AG04449 (cell line): Measurements from ENCODE around the gene SMG9.

ENCODE experiments used
- CTCF ChIA-PET: fragments of 350-600 bp; formaldehyde crosslinking; extraction: SDS; loops from one replicate; lab custom pipeline; 2021; ENCODE audit warnings: antibody characterized with exemption; lab: Yijun Ruan, JAX
- POLR2A ChIA-PET: fragments of 400-600, 350-600 bp; formaldehyde crosslinking; extraction: SDS; loops from one replicate; lab custom pipeline; 2020; ENCODE audit warnings: antibody characterized with exemption, inconsistent platforms; lab: Yijun Ruan, JAX
- DNase-seq: peaks from one replicate; pipeline ENCODE4 v3.0.0-alpha.2; 2010; ENCODE audit warnings: low read depth, low spot score
- H3K4me3 ChIP-seq: 2 replicates; pipeline ENCODE4 v1.5.1; 2011; ENCODE audit warnings: low read depth, mild to moderate bottlenecking, control low read depth, low read length
- CTCF ChIP-seq: IDR thresholded peaks from one replicate; pipeline ENCODE4 v1.5.1; 2011; ENCODE audit warnings: mild to moderate bottlenecking, moderate library complexity, low read length, control low read depth, inconsistent platforms; ENCODE audit not compliant: insufficient read depth; ENCODE audit errors: missing control alignments

The SMG9 gene

GRCh38 chr19:43781630-43782310 lies 27.0 kb upstream of the SMG9 start:
- no peak overlapping the region for H3K4me3 ChIP-seq
- DNase-seq = no peak
- ChIA-PET POLR2A (interaction anchor here (0.6 to 0.7 kb wide), 2 partner anchors 17 to 95 kb away, joined by 3 to 4 read pairs; no protein-coding TSS in a partner anchor), CTCF (interaction anchor here (1.0 to 8.0 kb wide), 3 partner anchors 15 to 37 kb away, joined by 4 to 92 read pairs (median 6); no protein-coding TSS in a partner anchor)
- no peak for TF ChIP-seq CTCF

DNA sequence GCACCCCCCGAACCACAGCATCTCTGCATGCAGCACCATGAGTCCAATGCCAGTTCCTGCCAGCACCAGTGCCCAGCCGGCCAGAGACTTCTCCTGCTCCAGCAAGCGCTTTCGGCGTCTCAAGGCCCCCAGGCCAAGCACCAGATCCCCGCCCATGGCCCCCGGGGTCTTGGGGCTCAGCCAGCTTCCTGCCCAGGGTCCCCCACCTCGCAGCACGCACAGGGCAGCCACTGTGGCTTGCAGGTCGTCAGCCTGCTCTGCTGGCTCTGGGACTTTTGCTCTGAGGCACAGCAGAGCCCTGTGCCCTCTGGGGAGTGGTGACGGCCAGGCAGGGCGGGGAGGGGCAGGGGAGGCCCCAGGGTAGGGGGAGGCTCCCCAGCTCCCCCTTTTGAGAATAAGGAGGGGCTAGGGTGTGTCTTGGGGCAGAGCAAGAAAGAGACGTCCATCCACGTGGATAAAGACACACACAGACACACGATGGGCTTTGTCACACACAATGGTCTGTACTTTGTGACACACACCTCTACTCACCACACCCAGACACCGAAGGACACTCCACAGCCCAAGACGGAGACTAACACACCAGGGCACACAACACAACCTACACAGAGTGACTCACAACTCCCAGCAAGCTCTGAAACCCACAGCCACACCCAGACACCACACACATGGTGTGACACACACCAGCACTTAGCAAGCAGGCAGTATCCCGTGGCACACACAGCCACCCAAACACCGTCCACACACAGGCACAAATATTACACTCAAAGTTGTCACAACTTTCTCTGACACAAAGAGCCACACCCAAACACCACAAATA lies 26.2 kb upstream of the SMG9 start, which contains the start of gene KCNN4:
Gene KCNN4, minus strand, starts transcription at position 268 of the 820 bp plus-strand sequence. Its CDS starts 112 bp downstream, at position 156.
- POLR2A ChIA-PET = interaction anchor here (0.6 to 1.1 kb wide), 3 partner anchors 16 to 94 kb away, joined by 3 to 4 read pairs (median 3); no protein-coding TSS in a partner anchor

GRCh38 chr19:43779820-43780219 lies 25.1 kb upstream of the SMG9 start:
- ChIA-PET CTCF (interaction anchor here (1.0 to 8.0 kb wide), 6 partner anchors 10 to 35 kb away, joined by 3 to 92 read pairs (median 6); no protein-coding TSS in a partner anchor), POLR2A (interaction anchor here (1.1 kb wide), 1 partner anchor 27 kb away, joined by 3 read pairs; no protein-coding TSS in a partner anchor)
- no peak for DNase-seq
- H3K4me3 ChIP-seq = no peak overlapping the region
- TF ChIP-seq CTCF = no peak

More for the DNA sequence above, 26.2 kb upstream of the SMG9 start, which contains the start of gene KCNN4:
- H3K4me3 ChIP-seq = no peak within 1 kb of the TSS; the same call in 1 of the 2 replicates
- TF ChIP-seq CTCF = no peak
- CTCF ChIA-PET = interaction anchor here (1.0 to 8.0 kb wide), 5 partner anchors 14 to 36 kb away, joined by 4 to 92 read pairs (median 8); no protein-coding TSS in a partner anchor
- no peak for DNase-seq

GRCh38 chr19:43779147-43779819 lies 24.5 kb upstream of the SMG9 start:
- H3K4me3 ChIP-seq = no peak overlapping the region
- ChIA-PET POLR2A (interaction anchor here (1.1 to 2.8 kb wide), 2 partner anchors 14 to 27 kb away, joined by 3 to 10 read pairs; no protein-coding TSS in a partner anchor), CTCF (interaction anchor here (1.0 to 8.0 kb wide), 9 partner anchors 9 to 109 kb away, joined by 3 to 92 read pairs (median 5); partner anchors contain the start of genes PLAUR and SMG9)
- TF ChIP-seq CTCF = no peak
- DNase-seq = no peak

DNA sequence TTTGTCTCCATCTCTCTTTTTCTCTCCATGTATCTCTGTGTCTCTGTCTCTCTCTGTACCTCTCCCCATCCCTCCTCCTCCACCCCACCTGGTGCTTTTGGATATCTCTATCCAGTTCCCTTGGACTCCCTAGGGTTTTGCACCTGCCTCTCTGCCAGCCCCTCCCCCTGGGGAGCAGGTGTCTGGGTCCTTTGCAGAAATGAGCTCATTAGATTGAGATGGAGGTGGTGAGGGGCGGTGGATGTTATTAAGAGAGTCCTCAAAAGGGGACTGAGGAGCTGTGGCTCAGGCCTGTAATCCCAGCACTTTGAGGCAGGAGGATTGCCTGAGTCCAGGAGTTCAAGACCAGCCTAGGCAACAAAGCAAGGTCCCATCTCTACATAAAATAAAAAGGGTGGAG lies 23.9 kb upstream of the SMG9 start:
- POLR2A ChIA-PET = interaction anchor here (2.8 kb wide), 1 partner anchor 14 kb away, joined by 10 read pairs; no protein-coding TSS in a partner anchor
- no peak for TF ChIP-seq CTCF
- CTCF ChIA-PET = interaction anchor here (1.3 to 8.0 kb wide), 6 partner anchors 12 to 109 kb away, joined by 4 to 92 read pairs (median 6); partner anchors contain the start of genes PLAUR and SMG9
- no peak for DNase-seq
- no peak overlapping the region for H3K4me3 ChIP-seq
